Stimulated activated CD4-positive, alpha-beta T cell treated with anti-CD3 and anti-CD28 coated beads, TNF-alpha, amount 100 ng/mL, for 48 hours (primary cell): ENCODE measurements around the gene AGPAT1.
"Not testable (repeated sequence)": the region's sequence is repeated elsewhere in the genome, so short reads cannot be mapped to it uniquely, and the experiment has no call there.

Experiments used
- DNase-seq, 3 donors: peaks; one replicate each; pipeline ENCODE4 v3.0.0-alpha.2; 2020; ENCODE audit warnings: low read depth in 3 of 3

AGPAT1 gene

DNA sequence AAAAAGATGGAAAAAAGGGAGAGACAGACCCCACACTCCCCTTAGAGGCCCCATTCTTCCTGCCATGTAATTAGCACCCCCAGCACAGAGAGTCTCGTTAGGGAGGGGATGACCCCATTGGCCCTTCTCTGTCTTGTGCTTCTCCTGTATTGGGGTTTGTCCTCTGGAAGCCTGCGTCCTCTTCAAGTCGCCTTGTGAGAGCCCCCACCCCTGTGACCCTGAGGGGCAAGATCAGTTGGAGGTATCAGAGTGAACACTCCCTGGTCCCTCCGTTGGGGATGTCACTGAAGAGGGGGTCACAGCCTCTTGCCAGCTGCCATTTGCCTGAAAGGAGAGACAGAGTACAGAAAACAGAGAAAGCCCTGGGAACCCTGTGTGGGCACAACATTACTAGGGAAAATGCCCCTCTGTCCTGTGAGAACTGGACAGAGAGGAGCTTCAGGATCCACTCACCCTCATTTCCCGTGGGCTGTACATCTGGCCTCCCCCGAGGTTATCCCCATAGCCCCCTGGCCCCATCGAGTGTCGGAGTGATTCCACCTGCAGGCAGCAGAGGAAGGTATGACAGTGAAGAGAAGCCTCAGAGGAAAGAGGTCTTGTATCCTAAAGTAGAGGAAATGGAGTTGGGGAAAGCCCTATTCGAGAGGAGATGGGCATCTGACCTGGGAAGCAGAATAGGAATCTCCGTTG is 10.4 kb upstream of the AGPAT1 start:
- not testable (repeated sequence) for DNase-seq

- peak in 1 of 3 donors; percentile 34 for DNase-seq
These were observed 9.8 kb upstream of the AGPAT1 start for GRCh38 chr6:32185681-32186131.

DNA sequence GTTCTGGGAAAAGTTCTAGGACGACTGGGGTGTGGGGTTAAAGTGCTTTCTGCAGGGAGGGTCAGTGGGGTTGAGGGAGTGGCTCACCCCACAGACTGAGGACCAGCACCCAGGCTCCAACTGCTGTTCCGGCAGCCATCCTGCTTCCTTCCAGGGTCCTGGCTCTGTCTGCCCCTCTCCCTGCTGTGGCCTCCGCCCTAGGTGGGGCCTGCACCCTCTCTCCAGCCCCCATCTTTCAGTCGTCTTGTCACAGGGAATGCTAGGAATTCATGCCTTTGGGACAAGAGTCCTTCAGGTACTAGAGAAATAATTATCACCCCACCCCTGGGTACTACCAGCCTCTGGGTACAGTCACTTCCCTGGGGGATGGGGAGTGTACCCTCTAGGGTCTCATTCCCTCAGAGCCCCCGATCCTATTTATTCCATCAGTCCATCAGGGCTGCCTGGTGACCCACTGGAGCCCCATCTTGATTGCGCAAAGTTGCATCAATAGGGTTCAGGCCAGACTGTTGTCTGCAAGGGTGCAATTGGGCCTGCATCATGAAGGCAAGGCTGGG is 8.3 kb upstream of the AGPAT1 start, which contains the start of gene AGER:
TSS of gene AGER (minus strand) at position 170 of the 557 bp plus-strand sequence. CDS start at position 139, 31 bp downstream.
- DNase-seq, result no peak

GRCh38 chr6:32183483-32184083 is 7.7 kb upstream of the AGPAT1 start:
- DNase-seq, result no peak

DNA sequence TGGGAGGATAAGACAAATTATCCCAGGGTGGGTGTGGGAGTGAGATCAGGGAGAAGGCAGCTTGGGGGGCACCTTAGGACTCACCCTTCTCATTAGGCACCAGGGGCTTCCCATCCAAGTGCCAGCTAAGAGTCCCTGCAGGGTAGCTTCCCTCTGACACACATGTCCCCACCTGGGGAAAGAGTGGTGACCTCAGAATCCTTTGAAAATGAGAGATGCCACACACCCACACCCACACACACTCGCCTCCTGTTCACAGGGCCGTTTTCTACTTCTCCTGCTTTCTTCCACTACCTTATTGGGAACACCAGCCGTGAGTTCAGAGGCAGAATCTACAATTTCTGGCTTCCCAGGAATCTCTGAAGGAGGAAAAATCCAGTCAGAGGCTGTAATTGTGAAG is 7.1 kb upstream of the AGPAT1 start:
- DNase-seq, result no peak

GRCh38 chr6:32182555-32182981 is 6.7 kb upstream of the AGPAT1 start:
- DNase-seq, result no peak

DNA sequence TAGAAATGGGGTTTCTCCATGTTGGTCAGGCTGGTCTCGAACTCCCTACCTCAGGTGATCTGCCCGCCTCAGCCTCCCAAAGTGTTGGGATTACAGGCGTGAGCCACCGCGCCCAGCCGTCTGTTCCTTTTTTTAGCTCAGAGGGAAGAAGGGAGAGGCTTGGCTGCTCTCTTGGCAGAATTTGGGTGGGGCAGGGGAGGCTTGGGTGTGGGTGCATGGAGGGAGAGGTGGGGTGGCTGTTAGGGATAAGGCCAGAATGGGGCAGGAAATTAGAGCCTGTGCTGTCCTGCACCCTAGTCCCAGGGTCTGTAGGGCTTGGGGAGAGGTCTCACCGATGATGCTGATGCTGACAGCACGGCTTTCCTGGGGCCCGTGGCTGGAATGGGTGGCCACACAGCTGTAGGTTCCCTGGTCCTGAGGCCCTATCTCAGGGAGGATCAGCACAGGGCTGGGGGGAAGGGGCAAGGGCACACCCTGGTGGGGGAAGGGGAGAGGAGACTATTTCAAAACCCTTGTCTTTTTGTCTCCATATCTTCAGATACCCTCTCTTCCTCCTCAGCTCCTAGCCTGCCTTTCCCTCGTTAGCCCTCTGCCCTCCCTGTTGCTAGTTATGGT is 6.1 kb upstream of the AGPAT1 start:
- no peak for DNase-seq

- DNase-seq, result no peak
These were observed 5.3 kb upstream of the AGPAT1 start for GRCh38 chr6:32181148-32181702.

DNA sequence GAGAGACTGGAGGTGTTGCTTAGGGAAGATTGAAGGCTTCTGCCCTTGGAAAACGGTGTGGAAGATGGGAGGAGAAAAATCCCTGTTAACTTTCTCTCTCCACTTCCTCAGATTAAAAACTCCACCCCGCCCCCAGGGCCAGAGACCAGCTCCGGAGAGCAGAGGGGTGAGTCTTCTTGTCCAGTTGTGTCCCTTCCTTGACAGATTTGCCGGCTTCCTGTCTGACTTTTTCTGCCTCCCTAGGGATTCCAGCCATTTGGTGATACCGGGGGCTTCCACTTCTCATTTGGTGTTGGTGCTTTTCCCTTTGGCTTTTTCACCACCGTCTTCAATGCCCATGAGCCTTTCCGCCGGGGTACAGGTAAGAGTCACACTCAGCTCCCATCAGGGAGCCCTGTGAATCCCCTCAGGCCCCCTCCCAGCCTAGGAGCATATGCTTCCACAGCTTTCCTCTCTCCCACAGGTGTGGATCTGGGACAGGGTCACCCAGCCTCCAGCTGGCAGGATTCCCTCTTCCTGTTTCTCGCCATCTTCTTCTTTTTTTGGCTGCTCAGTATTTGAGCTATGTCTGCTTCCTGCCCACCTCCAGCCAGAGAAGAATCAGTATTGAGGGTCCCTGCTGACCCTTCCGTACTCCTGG is 4.0 kb upstream of the AGPAT1 start:
- DNase-seq, result no peak

- DNase-seq, result no peak
These were observed 2.9 kb upstream of the AGPAT1 start for GRCh38 chr6:32178547-32179440.

- peak; percentile 82 to 92 (median 90) for DNase-seq
These were observed 2.1 kb upstream of the AGPAT1 start, which contains the start of gene RNF5 for GRCh38 chr6:32177788-32178546. Gene RNF5, plus strand, starts transcription at chr6:32178405. Its CDS starts 107 bp downstream, at chr6:32178512.

DNA sequence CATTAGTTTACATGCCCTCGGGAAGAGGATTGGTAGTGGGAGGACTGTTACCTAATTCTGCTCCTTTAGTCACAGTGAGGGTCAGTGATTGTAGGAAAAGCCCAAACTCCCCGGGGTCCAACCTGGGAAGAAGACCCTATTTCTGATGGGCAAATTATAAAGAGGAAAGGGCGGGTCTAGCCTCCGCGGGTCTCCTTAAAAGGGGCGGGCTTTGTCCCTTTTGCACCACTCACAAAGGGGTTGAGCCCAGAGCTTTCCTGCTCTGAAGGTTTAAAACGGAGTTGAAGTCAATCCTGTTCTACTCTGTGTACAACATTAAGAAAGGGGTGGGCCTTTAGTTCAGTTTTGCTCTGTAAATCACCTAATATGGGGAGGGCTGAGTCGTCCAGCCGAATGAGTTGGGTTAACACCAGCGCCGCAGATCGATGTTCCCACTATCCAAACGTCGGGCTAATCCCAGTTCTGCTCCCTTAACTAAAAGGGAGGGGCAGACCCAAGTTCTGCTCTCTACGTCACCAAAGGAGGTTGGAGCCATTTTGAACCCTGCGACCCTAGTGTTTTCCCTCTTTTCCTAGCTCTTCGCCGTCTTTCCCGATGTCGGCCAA is 1.4 kb upstream of the AGPAT1 start:
- DNase-seq, result no peak

GRCh38 chr6:32176476-32177182 is 745 bp upstream of the AGPAT1 start:
- DNase-seq, result no peak

DNA sequence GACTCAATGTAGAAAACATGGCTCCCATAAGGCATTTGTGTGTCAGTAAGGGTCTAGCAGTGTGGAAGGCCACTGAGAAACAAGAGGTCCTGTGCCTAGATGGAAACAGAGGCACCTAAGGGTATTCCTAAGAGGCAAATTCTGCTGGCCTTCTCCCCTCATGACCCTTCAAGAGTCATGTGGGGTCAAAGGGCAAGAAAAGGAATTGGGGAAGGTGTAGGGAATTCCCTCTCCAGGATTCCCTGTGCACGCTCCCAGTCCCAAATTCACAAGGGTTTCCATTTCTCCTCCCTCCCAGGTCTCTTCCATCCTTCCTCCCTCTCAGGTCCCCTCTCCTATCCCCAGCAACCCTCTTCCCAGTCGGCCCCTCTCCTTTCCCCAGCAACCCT is 568 bp downstream of the AGPAT1 start:
- DNase-seq, result no peak

GRCh38 chr6:32174416-32174815 is 1.5 kb downstream of the AGPAT1 start:
- no peak for DNase-seq

- DNase-seq, result no peak
These were observed 2.7 kb downstream of the AGPAT1 start for GRCh38 chr6:32173051-32173727.

DNA sequence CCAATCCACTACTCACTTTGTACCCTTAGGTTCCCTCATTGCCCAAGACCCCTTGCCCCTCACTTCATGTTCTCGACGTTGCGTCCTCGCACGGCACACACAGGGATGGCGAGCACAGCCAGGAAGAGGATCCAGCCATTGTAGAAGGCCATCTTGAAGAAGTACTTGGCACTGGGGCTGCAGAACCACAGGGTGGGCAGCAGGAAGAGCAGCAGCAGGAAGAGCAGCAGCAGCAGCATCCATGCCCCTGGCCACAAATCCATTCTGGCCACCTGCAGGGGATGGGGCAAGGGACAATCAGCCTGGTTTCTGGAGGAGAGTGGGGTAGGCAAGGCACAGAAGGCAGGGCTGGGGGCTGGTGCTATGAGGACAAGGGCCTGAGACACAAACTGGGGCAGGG is 4.7 kb downstream of the AGPAT1 start:
- no peak for DNase-seq

DNA sequence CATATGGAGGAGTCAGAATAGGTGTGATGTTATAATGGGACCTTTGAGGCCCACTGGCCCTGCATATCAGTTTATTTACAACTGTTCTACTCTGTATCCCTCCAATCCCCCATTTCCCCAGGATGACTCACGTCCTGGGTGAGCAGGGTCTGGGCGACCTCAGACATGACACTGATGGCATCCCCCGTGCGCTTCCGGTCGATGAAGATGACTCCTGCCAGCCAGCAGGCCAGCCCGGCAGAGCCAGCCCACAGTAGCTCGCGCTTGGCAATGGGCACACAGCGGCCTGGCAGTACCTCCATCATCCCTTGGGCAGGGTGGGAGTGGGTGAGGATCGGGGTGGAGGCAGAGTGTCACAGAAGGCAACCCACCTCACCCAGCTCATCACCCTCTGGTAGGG is 5.6 kb downstream of the AGPAT1 start:
- DNase-seq, result no peak
